Spinal cord (tissue), 10 donors: Measurements from ENCODE around the gene HHAT. TPM values are rescaled to one million over a fixed set of nuclear protein-coding genes. Genes with fewer than 3 reads are reported as not detected.
"Not testable (repeated sequence)": the region's sequence is repeated elsewhere in the genome, so short reads cannot be mapped to it uniquely, and the experiment has no call there.

Experiments
- DNase-seq, 6 donors: peaks; one replicate each; pipeline versions ENCODE4 v3.0.0 to v3.0.0-alpha.2; 2013 to 2015; ENCODE audit warnings: low spot score in 6 of 6, low read depth in 4 of 6
- H3K27ac ChIP-seq: one replicate; pipeline ENCODE4 v1.5.1; 2013; ENCODE audit warnings: low read depth, low read length, control low read depth
- H3K27me3 ChIP-seq: one replicate; pipeline ENCODE4 v1.6.1; 2013; ENCODE audit warnings: low read length; ENCODE audit not compliant: control insufficient read depth, insufficient read depth
- H3K36me3 ChIP-seq: one replicate; pipeline ENCODE4 v1.6.1; 2013; ENCODE audit warnings: low read length; ENCODE audit not compliant: control insufficient read depth, insufficient read depth
- H3K4me1 ChIP-seq: one replicate; pipeline ENCODE4 v1.6.1; 2013; ENCODE audit warnings: low read length; ENCODE audit not compliant: control insufficient read depth, insufficient read depth
- H3K4me3 ChIP-seq: one replicate; pipeline ENCODE4 v1.5.1; 2013; ENCODE audit warnings: low read depth, low read length, control low read depth
- H3K9me3 ChIP-seq: one replicate; pipeline ENCODE4 v1.6.1; 2013; ENCODE audit warnings: low read length; ENCODE audit not compliant: control insufficient read depth, insufficient read depth
- WGBS: methylation state at CpG from one replicate; pipeline ENCODE4 v1.1.5; 2013; ENCODE audit warnings: missing lambda C conversion rate; ENCODE audit not compliant: insufficient coverage; 5-methylcytosine and 5-hydroxymethylcytosine counted together
- polyA plus RNA-seq, 2 donors: library from polyadenylated mRNA; unstranded; fragments of 120-200 nt; gene quantifications; one replicate each; pipeline ENCODE4 v1.2.1, GENCODE V29; 2013; ENCODE audit not compliant: insufficient read length in 2 of 2
- total RNA-seq, 2 donors: library from RNA; depleted of rRNA in 1 of 2; stranded (reverse); fragments of 120-200 nt in 1 of 2; fragments of >200 nt in 1 of 2; gene quantifications; one replicate each; pipeline versions ENCODE4 v1.2.3 to v1.2.4, GENCODE V29; 2013 to 2014
- donor health status: healthy.

HHAT gene
- total and polyA plus RNA-seq, 4 donors = 4.8 to 8.0 (median 6.1) TPM

GRCh38 chr1:210344706-210345105 lies 16.0 kb downstream of the HHAT start:
- no peak for DNase-seq
- no peaks in the 10 kb centered on the region for H3K27me3 ChIP-seq
- H3K36me3 ChIP-seq = no peaks in the 10 kb centered on the region
- H3K27ac ChIP-seq = no peak overlapping the region
- H3K4me1 ChIP-seq = no peaks in the 10 kb centered on the region
- H3K4me3 ChIP-seq = no peak overlapping the region
- WGBS = 69% methylated on average over 8 of the region's 9 CpGs
- H3K9me3 ChIP-seq = no peaks in the 10 kb centered on the region

DNA sequence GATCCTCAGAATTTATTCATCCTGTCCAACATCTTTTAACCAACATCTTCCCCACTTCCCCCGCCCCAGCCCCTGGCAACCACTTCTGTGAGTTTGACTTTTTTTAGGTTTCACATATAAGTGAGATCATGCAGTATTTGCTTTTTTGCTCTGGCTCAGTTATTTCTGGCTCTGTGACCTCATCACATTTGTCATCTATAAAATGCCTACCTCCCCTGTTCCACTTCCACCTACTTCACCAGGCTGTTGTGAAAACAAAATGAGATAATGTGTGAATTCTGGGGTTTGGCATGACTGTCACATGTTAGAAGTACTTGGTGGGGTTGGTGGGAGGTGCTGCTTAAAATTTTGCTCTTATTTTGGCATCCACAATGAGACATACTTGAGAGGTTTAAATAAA lies 18.4 kb downstream of the HHAT start:
- H3K4me1 ChIP-seq = no peaks in the 10 kb centered on the region
- H3K36me3 ChIP-seq = no peaks in the 10 kb centered on the region
- H3K27ac ChIP-seq = no peak overlapping the region
- no peaks in the 10 kb centered on the region for H3K27me3 ChIP-seq
- DNase-seq = peak in 1 of 6 donors; percentile 39
- no CpG with 5 or more reads among the region's 1 CpG for WGBS
- no peaks in the 10 kb centered on the region for H3K9me3 ChIP-seq
- H3K4me3 ChIP-seq = no peak overlapping the region

- DNase-seq = no peak
- Histone ChIP-seq H3K27ac (no peak overlapping the region), H3K27me3 (no peaks in the 10 kb centered on the region), H3K9me3 (no peaks in the 10 kb centered on the region), H3K4me1 (no peaks in the 10 kb centered on the region), H3K36me3 (no peaks in the 10 kb centered on the region), H3K4me3 (no peak overlapping the region)
- WGBS = 100% methylated on average over 2 of the region's 3 CpGs
These were observed 22.8 kb downstream of the HHAT start for GRCh38 chr1:210351496-210351895.

- no peak overlapping the region for H3K4me3 ChIP-seq
These were observed 23.9 kb downstream of the HHAT start for GRCh38 chr1:210352575-210352974.

DNA sequence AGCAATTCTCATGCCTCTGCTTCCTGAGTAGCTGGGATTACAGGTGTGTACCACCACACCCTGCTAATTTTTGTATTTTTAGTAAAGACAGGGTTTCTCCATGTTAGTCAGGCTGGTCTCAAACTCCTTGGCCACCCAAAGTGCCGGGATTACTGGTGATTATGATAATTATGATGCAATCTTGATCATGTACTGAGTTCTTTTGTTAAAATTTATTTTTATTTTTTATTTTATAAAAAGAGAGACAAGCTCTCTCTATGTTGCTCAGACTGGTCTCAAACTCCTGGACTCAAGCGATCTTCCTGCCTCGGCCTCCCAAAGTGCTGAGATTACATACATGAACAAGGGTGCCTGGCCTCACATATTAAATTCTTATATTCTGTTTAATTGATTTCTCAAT lies 25.6 kb downstream of the HHAT start:
- DNase-seq, H3K4me3 ChIP-seq, H3K9me3 ChIP-seq, H3K27me3 ChIP-seq, H3K36me3 ChIP-seq, H3K4me1 ChIP-seq, H3K27ac ChIP-seq: not testable (repeated sequence)
- no CpG with 5 or more reads among the region's 3 CpGs for WGBS

More at GRCh38 chr1:210352575-210352974, 23.9 kb downstream of the HHAT start:
- no peaks in the 10 kb centered on the region for H3K4me1 ChIP-seq
- DNase-seq = no peak
- no peaks in the 10 kb centered on the region for H3K36me3 ChIP-seq
- no CpG with 5 or more reads among the region's 4 CpGs for WGBS
- no peaks in the 10 kb centered on the region for H3K27me3 ChIP-seq
- H3K9me3 ChIP-seq = no peaks in the 10 kb centered on the region
- H3K27ac ChIP-seq = no peak overlapping the region

DNA sequence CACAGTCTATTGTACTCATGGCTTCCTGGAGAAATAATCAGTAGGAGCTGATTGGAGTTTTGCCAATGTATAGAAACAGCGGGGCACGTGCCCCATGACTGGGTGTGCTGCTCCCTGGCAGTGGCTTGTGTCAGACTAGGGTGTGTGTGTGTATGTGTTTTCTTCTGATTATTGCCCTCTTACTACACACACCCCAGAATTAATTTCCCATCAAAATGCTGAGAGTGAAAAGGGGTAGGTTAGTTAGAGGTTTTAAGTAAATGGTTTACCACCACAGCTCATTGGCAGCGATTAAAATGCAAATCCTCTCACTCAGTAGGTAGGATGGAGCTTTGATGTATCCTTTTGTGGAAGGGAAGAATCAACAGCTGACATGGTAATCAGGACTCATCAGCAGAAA lies 29.9 kb downstream of the HHAT start:
- WGBS = no CpG with 5 or more reads among the region's 3 CpGs
- no peak overlapping the region for H3K4me3 ChIP-seq
- no peaks in the 10 kb centered on the region for H3K36me3 ChIP-seq
- peaks cover 11% of the 10 kb centered on the region for H3K4me1 ChIP-seq
- DNase-seq = peak in 2 of 6 donors; percentile 22 to 80
- no peaks in the 10 kb centered on the region for H3K9me3 ChIP-seq
- no peaks in the 10 kb centered on the region for H3K27me3 ChIP-seq
- H3K27ac ChIP-seq = no peak overlapping the region

DNA sequence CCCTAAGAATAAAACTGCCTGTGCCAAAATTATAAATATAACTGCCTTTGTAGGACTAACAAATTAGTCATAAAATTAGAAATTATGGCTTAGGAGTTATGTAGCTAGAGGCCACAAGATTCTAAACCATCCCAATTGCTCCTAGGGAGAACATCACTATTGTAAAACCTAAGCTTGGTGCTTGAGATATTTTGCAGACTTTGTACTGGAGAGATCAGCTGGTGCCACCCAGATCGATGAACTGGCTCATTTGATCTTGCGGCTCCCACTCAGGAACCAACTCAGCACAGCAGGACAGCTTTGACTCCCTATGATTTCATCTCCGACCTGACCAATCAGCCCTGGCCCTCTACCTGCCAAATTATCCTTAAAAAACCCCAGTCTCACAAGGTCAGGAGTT lies 30.6 kb downstream of the HHAT start:
- Histone ChIP-seq H3K4me3 (no peak overlapping the region), H3K36me3 (no peaks in the 10 kb centered on the region), H3K27ac (no peak overlapping the region), H3K4me1 (peaks cover 11% of the 10 kb centered on the region), H3K27me3 (no peaks in the 10 kb centered on the region), H3K9me3 (no peaks in the 10 kb centered on the region)
- no peak for DNase-seq
- 80% methylated on average over 3 of the region's 3 CpGs for WGBS

DNA sequence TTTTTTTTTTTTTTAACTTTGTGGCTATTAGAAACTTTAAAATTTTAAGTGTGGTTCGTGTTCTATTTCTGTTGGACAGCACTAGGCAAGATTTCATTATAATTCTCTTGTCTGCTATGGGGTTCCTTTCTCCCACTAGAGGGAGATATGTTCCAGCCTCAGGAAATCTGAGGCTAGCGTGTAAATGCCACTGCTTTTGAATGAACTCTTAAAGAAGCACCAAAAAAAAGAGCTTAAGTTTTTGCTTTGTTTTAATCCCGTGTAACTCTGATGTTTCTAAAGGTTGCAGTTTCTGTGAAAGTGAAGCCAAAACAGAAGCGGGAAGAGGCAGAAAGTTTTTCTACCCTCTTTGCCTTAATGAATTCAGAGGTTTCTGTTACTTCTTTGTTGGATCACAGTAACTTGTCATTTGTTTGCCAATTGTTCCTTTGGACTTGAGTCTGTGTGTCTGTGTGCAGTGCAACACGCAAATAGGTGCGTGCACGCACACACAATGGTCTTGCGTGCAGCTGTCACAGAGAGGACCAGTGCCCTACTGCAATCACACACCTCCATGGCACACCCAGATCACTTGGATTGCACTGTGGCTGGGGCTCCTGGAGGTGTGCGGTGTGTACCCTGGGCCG lies 32.3 kb downstream of the HHAT start:
- H3K4me3 ChIP-seq = no peak overlapping the region
- peak in 4 of 6 donors; percentile 26 to 86 (median 64) for DNase-seq
- 21% methylated on average over 7 of the region's 10 CpGs for WGBS
- H3K27me3 ChIP-seq = no peaks in the 10 kb centered on the region
- H3K4me1 ChIP-seq = peaks cover 17% of the 10 kb centered on the region
- no peaks in the 10 kb centered on the region for H3K9me3 ChIP-seq
- H3K27ac ChIP-seq = no peak overlapping the region
- H3K36me3 ChIP-seq = no peaks in the 10 kb centered on the region

DNA sequence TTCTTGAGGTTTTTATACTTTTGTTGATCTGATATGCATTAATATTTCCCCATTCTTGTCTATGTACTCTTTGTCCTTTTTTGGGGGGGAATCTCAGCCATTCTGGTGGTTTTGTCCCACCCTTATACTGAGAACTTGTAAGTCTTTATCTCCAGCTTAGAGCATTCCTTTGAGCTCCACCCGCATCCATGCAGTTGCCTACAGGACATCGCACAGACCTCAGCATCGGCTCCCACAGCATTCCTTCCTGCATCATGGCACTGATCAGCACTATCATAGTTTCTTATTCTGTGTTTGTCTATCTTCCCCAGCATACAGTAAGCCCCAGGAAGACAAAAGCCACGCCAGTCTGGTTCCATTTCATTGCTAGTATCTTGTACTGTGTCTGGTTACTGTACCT lies 33.0 kb downstream of the HHAT start:
- 73% methylated on average over 2 of the region's 4 CpGs for WGBS
- Histone ChIP-seq H3K36me3 (no peaks in the 10 kb centered on the region), H3K4me1 (peaks cover 17% of the 10 kb centered on the region), H3K4me3 (no peak overlapping the region), H3K9me3 (no peaks in the 10 kb centered on the region), H3K27me3 (no peaks in the 10 kb centered on the region), H3K27ac (no peak overlapping the region)
- no peak for DNase-seq

- H3K27ac ChIP-seq = peak overlapping the region; percentile 11
- WGBS = 77% methylated on average over 3 of the region's 4 CpGs
These were observed 33.8 kb downstream of the HHAT start for GRCh38 chr1:210362526-210362925.

More at GRCh38 chr1:210362526-210362925, 33.8 kb downstream of the HHAT start:
- no peaks in the 10 kb centered on the region for H3K36me3 ChIP-seq
- peaks cover 17% of the 10 kb centered on the region for H3K4me1 ChIP-seq
- H3K9me3 ChIP-seq = no peaks in the 10 kb centered on the region
- no peak overlapping the region for H3K4me3 ChIP-seq
- no peaks in the 10 kb centered on the region for H3K27me3 ChIP-seq
- DNase-seq = peak in 1 of 6 donors; percentile 46
